ENCODE data around the gene CCL5.

- no peak for TF ChIP-seq CTCF (IDR thresholded peaks at IDR 0.05)
- no peak for TF ChIP-seq POLR2A (IDR thresholded peaks at IDR 0.05)
Observed at GRCh38 chr17:35868737-35869136, 11.4 kb downstream of the CCL5 start, which contains the start of gene HEATR9.
